ENCODE measurements around the gene KAZALD1. TPM values are rescaled to one million over a fixed set of nuclear protein-coding genes. Genes with fewer than 3 reads are reported as not detected.

KAZALD1 gene
- total and polyA plus RNA-seq, 12 donors = 3.3 to 16.5 (median 9.9) TPM

DNA sequence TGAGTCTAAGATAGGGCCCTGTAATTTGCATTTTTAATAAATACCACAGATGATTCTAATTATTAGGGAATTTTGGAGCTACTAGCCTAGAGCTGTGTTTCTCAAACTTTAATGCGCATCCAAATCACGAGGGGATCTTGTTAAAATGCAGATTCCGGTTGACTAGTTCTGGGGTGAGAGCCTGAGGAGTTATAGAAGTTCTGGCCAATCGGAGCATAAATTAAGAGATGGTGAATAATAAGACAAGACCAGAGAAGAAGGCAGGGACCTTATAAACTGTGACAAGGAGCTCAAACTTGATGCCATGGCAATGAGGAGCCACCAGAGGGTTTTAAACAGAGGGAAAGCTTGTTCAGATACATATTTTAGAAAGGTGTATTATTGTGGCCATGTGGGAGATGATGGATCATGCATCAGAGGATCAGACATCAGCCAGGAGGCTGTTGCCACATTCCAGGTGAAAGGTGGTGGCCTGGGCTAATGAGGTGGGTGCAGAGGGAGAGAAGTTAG is 39.6 kb downstream of the KAZALD1 start:
- no peaks in the 10 kb centered on the region for H3K4me1 ChIP-seq
- DNase-seq (no peak), ATAC-seq (no peak)
- no peaks in the 10 kb centered on the region for H3K36me3 ChIP-seq
- 71 to 76% methylated on average over 4 of the region's 4 CpGs for WGBS, 2 donors
- TF ChIP-seq CTCF (IDR thresholded peaks at IDR 0.05) = no peak
- no peak overlapping the region for H3K4me3 ChIP-seq
- intact Hi-C loops (cut with DNase I) = no loop called here
- H3K9me3 ChIP-seq = no peaks in the 10 kb centered on the region
- H3K27me3 ChIP-seq = peaks cover 0 to 82% (median 68%) of the 10 kb centered on the region in 7 donors
- no peak overlapping the region for H3K27ac ChIP-seq

GRCh38 chr10:101103430-101103829 is 41.6 kb downstream of the KAZALD1 start:
- Histone ChIP-seq H3K36me3 (no peaks in the 10 kb centered on the region), H3K9me3 (no peaks in the 10 kb centered on the region), H3K4me3 (no peak overlapping the region), H3K27me3 (peaks cover 0 to 80% (median 64%) of the 10 kb centered on the region in 7 donors), H3K27ac (no peak overlapping the region), H3K4me1 (no peaks in the 10 kb centered on the region)
- WGBS, 2 donors = 82 to 89% methylated on average over 2 of the region's 2 CpGs
- ATAC-seq (no peak), DNase-seq (no peak)
- TF ChIP-seq CTCF (IDR thresholded peaks at IDR 0.05) = no peak
- intact Hi-C loops (cut with DNase I) = no loop called here

DNA sequence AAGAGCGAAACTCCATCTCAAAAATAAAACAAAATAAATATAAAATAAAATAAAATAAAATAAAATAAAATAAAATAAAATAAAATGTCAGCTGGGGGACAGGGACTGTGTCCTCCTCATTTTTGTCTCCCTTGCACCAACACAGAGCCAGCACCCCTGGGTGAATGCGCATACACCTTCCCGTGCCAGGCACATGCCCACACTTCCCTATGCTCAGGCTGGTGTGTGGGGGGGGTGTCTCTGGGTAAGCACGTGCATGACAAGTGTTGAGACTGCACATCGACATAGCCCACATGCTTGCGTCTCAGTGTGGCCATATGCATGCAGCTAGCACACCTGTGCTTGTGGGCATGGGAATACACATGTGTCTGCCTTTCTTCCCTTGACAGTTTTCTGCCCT is 44.6 kb downstream of the KAZALD1 start:
- no peak for ATAC-seq
- TF ChIP-seq CTCF (IDR thresholded peaks at IDR 0.05) = no peak
- Histone ChIP-seq H3K4me3 (no peak overlapping the region), H3K27me3 (peaks cover 0 to 68% (median 51%) of the 10 kb centered on the region in 7 donors), H3K27ac (no peak overlapping the region), H3K4me1 (no peaks in the 10 kb centered on the region), H3K36me3 (no peaks in the 10 kb centered on the region), H3K9me3 (no peaks in the 10 kb centered on the region)
- intact Hi-C loops (cut with DNase I) = no loop called here
- 66 to 69% methylated on average over 6 of the region's 6 CpGs for WGBS, 2 donors
- DNase-seq = no peak

GRCh38 chr10:101107771-101108170 is 46.0 kb downstream of the KAZALD1 start:
- no peak for DNase-seq
- H3K27ac ChIP-seq = no peak overlapping the region
- H3K4me3 ChIP-seq = no peak overlapping the region
- WGBS, 2 donors = 89% methylated on average over 5 of the region's 5 CpGs
- no peak for ATAC-seq
- no peaks in the 10 kb centered on the region for H3K9me3 ChIP-seq
- H3K4me1 ChIP-seq = no peaks in the 10 kb centered on the region
- intact Hi-C loops (cut with DNase I) = no loop called here
- no peak for TF ChIP-seq CTCF (IDR thresholded peaks at IDR 0.05)
- no peaks in the 10 kb centered on the region for H3K36me3 ChIP-seq
- H3K27me3 ChIP-seq = peaks cover 0 to 66% (median 53%) of the 10 kb centered on the region in 7 donors
